Mesothelial cell of epicardium (in vitro differentiated cells): ENCODE data around the gene BORCS6. TPM values are rescaled to one million over a fixed set of nuclear protein-coding genes. Genes with fewer than 3 reads are reported as not detected.
A peak's percentile ranks its signal among the peaks of the same experiment; 100 is the strongest.

ENCODE experiments used
- DNase-seq, 2 experiments: peaks; one replicate each; pipeline ENCODE4 v3.0.0; 2021; ENCODE audit warnings: low spot score in 2 of 2; ENCODE audit not compliant: unreplicated experiment in 2 of 2
- H3K27ac Mint-ChIP-seq: 2 replicates; pipeline ENCODE4 v1.8.0; 2021; ENCODE audit warnings: mixed read lengths
- H3K27me3 Mint-ChIP-seq: 2 replicates; pipeline ENCODE4 v1.8.0; 2021; ENCODE audit warnings: low read depth, mixed read lengths
- H3K36me3 Mint-ChIP-seq: 2 replicates; pipeline ENCODE4 v1.8.0; 2021; ENCODE audit warnings: mixed read lengths
- H3K4me1 Mint-ChIP-seq: 2 replicates; pipeline ENCODE4 v1.8.0; 2021; ENCODE audit warnings: mixed read lengths
- H3K4me3 Mint-ChIP-seq: 2 replicates; pipeline ENCODE4 v1.8.0; 2021; ENCODE audit warnings: mild to moderate bottlenecking, moderate library complexity, mixed read lengths
- H3K9me3 Mint-ChIP-seq: 2 replicates; pipeline ENCODE4 v1.8.0; 2021; ENCODE audit warnings: mixed read lengths
- CTCF ChIP-seq: fragments of 200-600 bp; sonication (generic); IDR thresholded peaks from one replicate; pipeline ENCODE4 v1.5.0; 2021; ENCODE audit warnings: antibody characterized with exemption; ENCODE audit not compliant: unreplicated experiment
- total RNA-seq: library from RNA; stranded (reverse); gene quantifications from 3 replicates; pipeline ENCODE4 v1.2.1, GENCODE V29; 2021

Gene BORCS6
- total RNA-seq, 1 donor from 2014 or later, result 3.0 TPM

GRCh38 chr17:8187517-8188262 lies 2.3 kb downstream of the BORCS6 start:
- peak; percentile 80 to 95 for DNase-seq
- Mint-ChIP-seq H3K27me3 (no peaks in the 10 kb centered on the region), H3K4me3 (no peak overlapping the region), H3K9me3 (no peaks in the 10 kb centered on the region), H3K36me3 (no peaks in the 10 kb centered on the region), H3K27ac (no peak overlapping the region), H3K4me1 (peaks cover 13% of the 10 kb centered on the region)
- TF ChIP-seq CTCF, result no peak

GRCh38 chr17:8186787-8187516 lies 3.0 kb downstream of the BORCS6 start:
- peak; percentile 84 to 97 for DNase-seq
- peaks cover 13% of the 10 kb centered on the region for H3K4me1 Mint-ChIP-seq
- H3K27me3 Mint-ChIP-seq, result peaks cover 2% of the 10 kb centered on the region
- no peak overlapping the region for H3K4me3 Mint-ChIP-seq
- no peaks in the 10 kb centered on the region for H3K36me3 Mint-ChIP-seq
- no peaks in the 10 kb centered on the region for H3K9me3 Mint-ChIP-seq
- TF ChIP-seq CTCF, result no peak
- no peak overlapping the region for H3K27ac Mint-ChIP-seq

GRCh38 chr17:8186446-8186786 lies 3.6 kb downstream of the BORCS6 start:
- H3K4me1 Mint-ChIP-seq, result peaks cover 13% of the 10 kb centered on the region

GRCh38 chr17:8185582-8186445 lies 4.2 kb downstream of the BORCS6 start:
- no peaks in the 10 kb centered on the region for H3K9me3 Mint-ChIP-seq

More at GRCh38 chr17:8186446-8186786, 3.6 kb downstream of the BORCS6 start:
- Mint-ChIP-seq H3K4me3 (no peak overlapping the region), H3K9me3 (no peaks in the 10 kb centered on the region), H3K36me3 (no peaks in the 10 kb centered on the region), H3K27ac (no peak overlapping the region), H3K27me3 (peaks cover 3% of the 10 kb centered on the region)
- DNase-seq, result no peak
- TF ChIP-seq CTCF, result peak; percentile 18

More at GRCh38 chr17:8185582-8186445, 4.2 kb downstream of the BORCS6 start:
- H3K36me3 Mint-ChIP-seq, result no peaks in the 10 kb centered on the region
- H3K4me3 Mint-ChIP-seq, result no peak overlapping the region
- peaks cover 3% of the 10 kb centered on the region for H3K27me3 Mint-ChIP-seq
- TF ChIP-seq CTCF, result no peak
- peaks cover 11% of the 10 kb centered on the region for H3K4me1 Mint-ChIP-seq
- H3K27ac Mint-ChIP-seq, result no peak overlapping the region
- DNase-seq, result peak; percentile 84 to 96
